Uterus (tissue), 4 donors: ENCODE data around the gene IER5. TPM values are rescaled to one million over a fixed set of nuclear protein-coding genes. Genes with fewer than 3 reads are reported as not detected.

Source experiments
- DNase-seq, 2 donors: peaks; one replicate each; pipeline ENCODE4 v3.0.0-alpha.2; 2019 to 2020
- H3K27ac ChIP-seq, 2 donors: fragments of 200-600 bp; sonication (generic); 1 replicate in 1 of 2; 2 replicates in 1 of 2; pipeline ENCODE4 v1.5.1; 2016 to 2018
- H3K27me3 ChIP-seq, 2 donors: fragments of 200-600 bp; sonication (generic); one replicate each; pipeline ENCODE4 v1.5.1; 2018 to 2019; ENCODE audit warnings: control low read depth in 1 of 2
- H3K36me3 ChIP-seq, 2 donors: fragments of 200-600 bp; sonication (generic); one replicate each; pipeline ENCODE4 v1.5.1; 2019; ENCODE audit warnings: control low read depth in 1 of 2
- H3K4me1 ChIP-seq, 2 donors: fragments of 200-600 bp; sonication (generic); one replicate each; pipeline ENCODE4 v1.5.1; 2018 to 2019; ENCODE audit warnings: control low read depth in 1 of 2
- H3K4me3 ChIP-seq, 2 donors: fragments of 200-600 bp; sonication (generic); 1 replicate in 1 of 2; 2 replicates in 1 of 2; pipeline ENCODE4 v1.5.1; 2018 to 2019; ENCODE audit warnings: mild to moderate bottlenecking in 1 of 2
- H3K9me3 ChIP-seq, 2 donors: fragments of 200-600 bp; sonication (generic); one replicate each; pipeline ENCODE4 v1.5.1; 2019; ENCODE audit warnings: control low read depth in 1 of 2
- POLR2A ChIP-seq, 2 donors: fragments of 450-650 bp; IDR thresholded peaks; one replicate each; pipeline ENCODE4 v1.6.1; 2016; ENCODE audit warnings: antibody characterized with exemption in 2 of 2, mild to moderate bottlenecking in 1 of 2, moderate library complexity in 1 of 2
- intact Hi-C: fragments of 100-400 bp; cut with DNase I; formaldehyde crosslinking; loops from one replicate; pipeline ENCODE4 v1.15.1; 2023; ENCODE audit warnings: low total_unique reads
- total RNA-seq, 4 donors: library from RNA; depleted of rRNA in 3 of 4; stranded (reverse); fragments of >200 nt in 3 of 4; gene quantifications; one replicate each; pipeline versions ENCODE4 v1.1.0 to v1.2.4, GENCODE V29; 2014 to 2023
- TF ChIP-seq, protein P1 (sequence below), 4 experiments: fragments of 200-600 bp in 2 of 4; fragments of 450-650 bp in 2 of 4; sonication (generic) in 2 of 4; IDR thresholded peaks; one replicate each; pipeline ENCODE4 v1.5.1; 2016 to 2019; ENCODE audit warnings: antibody characterized with exemption in 4 of 4, mild to moderate bottlenecking in 2 of 4, moderate library complexity in 1 of 4
- donor health status: DM: yes; HTN: yes; CAD: no.

The IER5 gene
- total RNA-seq, 4 donors from 2014 or later: 19.4 to 34.8 (median 24.2) TPM

DNA sequence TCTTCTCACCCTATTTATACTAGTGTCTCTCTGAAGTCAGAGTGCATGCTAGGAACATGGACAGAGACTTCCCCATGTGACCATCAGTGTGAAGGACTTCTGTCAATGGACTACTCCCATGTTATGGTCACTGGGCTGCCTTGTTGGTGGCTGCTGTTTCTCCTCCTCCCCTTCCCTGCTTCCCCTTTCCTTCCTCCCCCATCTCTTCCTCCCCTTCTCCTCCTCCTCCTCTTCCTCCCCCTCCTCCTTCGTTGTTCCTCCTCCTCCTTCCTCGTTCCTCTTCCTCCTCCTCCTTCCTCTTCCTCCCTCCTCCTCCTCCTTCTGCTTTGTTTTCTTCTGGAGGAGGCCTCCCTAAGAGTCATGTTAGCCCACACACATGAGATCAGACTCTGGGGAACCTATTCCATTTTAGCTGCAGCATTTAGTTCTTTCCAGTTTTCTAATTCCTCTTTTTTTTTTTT, 35.8 kb downstream of the IER5 start:
- peaks cover 0 to 6% of the 10 kb centered on the region in 2 donors for H3K4me1 ChIP-seq
- TF ChIP-seq POLR2A (IDR thresholded peaks at IDR 0.05): no peak
- H3K27me3 ChIP-seq: no peaks in the 10 kb centered on the region
- DNase-seq: no peak
- no peaks in the 10 kb centered on the region for H3K9me3 ChIP-seq
- no peaks in the 10 kb centered on the region for H3K36me3 ChIP-seq
- H3K4me3 ChIP-seq: no peak overlapping the region
- H3K27ac ChIP-seq: no peak overlapping the region
- intact Hi-C loops: no loop called here

DNA sequence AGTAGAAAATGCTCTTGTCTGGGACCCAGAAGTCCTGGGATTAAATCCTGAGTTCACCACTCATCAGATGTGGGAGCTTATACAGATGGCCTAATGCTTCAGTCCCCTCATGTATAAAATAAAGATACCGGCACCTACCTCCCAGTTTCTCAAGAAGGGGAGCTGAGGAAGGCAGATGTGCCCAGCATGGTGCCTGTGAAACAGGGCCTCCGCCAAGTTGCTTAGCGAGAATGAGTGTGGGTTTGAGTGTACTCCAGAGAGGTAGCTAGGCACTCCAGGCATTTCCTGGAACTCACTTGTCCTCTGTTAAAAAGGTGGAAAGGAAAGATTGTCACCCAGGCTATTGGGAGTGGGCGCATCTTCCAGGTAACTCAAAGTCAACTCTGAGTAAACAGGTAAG, 37.8 kb downstream of the IER5 start:
- no peaks in the 10 kb centered on the region for H3K27me3 ChIP-seq
- no peak overlapping the region for H3K4me3 ChIP-seq
- no peak overlapping the region for H3K27ac ChIP-seq
- H3K36me3 ChIP-seq: no peaks in the 10 kb centered on the region
- no peak for DNase-seq
- no peaks in the 10 kb centered on the region for H3K9me3 ChIP-seq
- peaks cover 0 to 6% of the 10 kb centered on the region in 2 donors for H3K4me1 ChIP-seq
- TF ChIP-seq POLR2A (IDR thresholded peaks at IDR 0.05): no peak
- TF ChIP-seq, protein P1, sequence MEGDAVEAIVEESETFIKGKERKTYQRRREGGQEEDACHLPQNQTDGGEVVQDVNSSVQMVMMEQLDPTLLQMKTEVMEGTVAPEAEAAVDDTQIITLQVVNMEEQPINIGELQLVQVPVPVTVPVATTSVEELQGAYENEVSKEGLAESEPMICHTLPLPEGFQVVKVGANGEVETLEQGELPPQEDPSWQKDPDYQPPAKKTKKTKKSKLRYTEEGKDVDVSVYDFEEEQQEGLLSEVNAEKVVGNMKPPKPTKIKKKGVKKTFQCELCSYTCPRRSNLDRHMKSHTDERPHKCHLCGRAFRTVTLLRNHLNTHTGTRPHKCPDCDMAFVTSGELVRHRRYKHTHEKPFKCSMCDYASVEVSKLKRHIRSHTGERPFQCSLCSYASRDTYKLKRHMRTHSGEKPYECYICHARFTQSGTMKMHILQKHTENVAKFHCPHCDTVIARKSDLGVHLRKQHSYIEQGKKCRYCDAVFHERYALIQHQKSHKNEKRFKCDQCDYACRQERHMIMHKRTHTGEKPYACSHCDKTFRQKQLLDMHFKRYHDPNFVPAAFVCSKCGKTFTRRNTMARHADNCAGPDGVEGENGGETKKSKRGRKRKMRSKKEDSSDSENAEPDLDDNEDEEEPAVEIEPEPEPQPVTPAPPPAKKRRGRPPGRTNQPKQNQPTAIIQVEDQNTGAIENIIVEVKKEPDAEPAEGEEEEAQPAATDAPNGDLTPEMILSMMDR (IDR thresholded peaks at IDR 0.05): no peak
- intact Hi-C loops: no loop called here

DNA sequence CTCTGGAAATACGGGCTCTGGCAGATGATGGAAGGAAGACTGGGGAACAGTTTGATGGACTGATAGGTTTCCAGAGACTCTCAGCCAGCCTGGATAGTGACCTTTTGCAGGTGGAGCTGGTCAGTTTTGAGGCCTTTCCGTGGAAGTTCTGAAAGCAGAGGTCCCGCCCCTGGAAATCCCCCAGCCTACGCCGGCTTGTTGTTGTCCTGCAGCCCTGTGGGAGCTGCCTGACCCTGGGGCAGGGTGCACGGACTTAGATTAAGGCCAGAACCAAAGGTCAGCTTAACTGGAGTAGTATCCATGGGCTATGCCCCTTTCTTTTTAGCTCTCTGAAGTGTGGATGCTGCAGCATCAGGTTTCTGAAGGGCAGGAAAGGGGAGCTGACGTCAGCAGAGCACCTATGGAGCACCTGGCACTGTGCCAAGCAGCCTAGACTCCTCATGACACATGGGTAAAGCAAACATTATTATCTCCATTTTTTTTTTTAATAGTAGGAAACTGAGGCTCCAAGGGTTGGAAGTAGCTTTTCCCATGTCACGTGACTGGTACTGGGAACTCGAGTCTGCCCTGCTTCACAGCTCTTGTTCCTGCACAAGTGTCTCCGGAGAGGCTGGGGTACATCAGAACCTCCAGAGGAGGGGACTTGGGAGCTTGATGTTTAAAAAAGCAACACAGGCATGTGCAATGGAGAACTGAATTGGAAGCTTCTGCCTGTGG, 38.5 kb downstream of the IER5 start:
- no peak overlapping the region for H3K27ac ChIP-seq
- H3K9me3 ChIP-seq: no peaks in the 10 kb centered on the region
- intact Hi-C loops: no loop called here
- no peak for TF ChIP-seq POLR2A (IDR thresholded peaks at IDR 0.05)
- TF ChIP-seq, protein P1 (IDR thresholded peaks at IDR 0.05): no peak
- peaks cover 0 to 6% of the 10 kb centered on the region in 2 donors for H3K4me1 ChIP-seq
- H3K36me3 ChIP-seq: no peaks in the 10 kb centered on the region
- H3K27me3 ChIP-seq: no peaks in the 10 kb centered on the region
- H3K4me3 ChIP-seq: no peak overlapping the region
- no peak for DNase-seq

DNA sequence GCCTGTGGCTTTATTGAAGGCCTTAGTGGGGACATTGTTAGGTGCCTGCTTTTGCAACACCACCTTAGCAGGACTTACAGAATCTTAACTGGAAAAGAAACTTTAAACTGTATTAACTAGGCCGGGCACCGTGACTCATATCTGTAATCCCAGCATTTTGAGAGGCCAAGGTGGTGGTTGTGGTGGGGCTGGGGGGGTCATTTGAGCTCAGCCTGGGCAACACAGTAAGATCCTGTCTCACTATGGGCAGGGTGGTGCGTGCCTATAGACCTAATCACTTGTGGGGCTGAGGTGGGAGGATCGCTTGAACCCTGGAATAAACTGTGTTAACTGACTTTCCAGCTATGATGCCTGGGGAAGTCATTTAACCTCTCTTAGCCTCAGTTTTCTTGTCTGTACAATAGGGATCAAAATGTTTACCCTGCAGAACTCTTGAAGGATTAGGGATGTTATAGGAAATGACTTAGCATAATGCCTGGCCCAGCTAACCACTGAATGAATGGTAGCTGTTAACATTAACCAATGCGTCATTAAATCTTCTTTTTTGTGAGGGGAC, 39.5 kb downstream of the IER5 start:
- H3K36me3 ChIP-seq: no peaks in the 10 kb centered on the region
- H3K9me3 ChIP-seq: no peaks in the 10 kb centered on the region
- H3K4me1 ChIP-seq: peaks cover 0 to 6% of the 10 kb centered on the region in 2 donors
- TF ChIP-seq POLR2A (IDR thresholded peaks at IDR 0.05): no peak
- TF ChIP-seq, protein P1 (IDR thresholded peaks at IDR 0.05): no peak
- H3K4me3 ChIP-seq: no peak overlapping the region
- H3K27me3 ChIP-seq: no peaks in the 10 kb centered on the region
- H3K27ac ChIP-seq: no peak overlapping the region
- intact Hi-C loops: no loop called here
- DNase-seq: no peak

DNA sequence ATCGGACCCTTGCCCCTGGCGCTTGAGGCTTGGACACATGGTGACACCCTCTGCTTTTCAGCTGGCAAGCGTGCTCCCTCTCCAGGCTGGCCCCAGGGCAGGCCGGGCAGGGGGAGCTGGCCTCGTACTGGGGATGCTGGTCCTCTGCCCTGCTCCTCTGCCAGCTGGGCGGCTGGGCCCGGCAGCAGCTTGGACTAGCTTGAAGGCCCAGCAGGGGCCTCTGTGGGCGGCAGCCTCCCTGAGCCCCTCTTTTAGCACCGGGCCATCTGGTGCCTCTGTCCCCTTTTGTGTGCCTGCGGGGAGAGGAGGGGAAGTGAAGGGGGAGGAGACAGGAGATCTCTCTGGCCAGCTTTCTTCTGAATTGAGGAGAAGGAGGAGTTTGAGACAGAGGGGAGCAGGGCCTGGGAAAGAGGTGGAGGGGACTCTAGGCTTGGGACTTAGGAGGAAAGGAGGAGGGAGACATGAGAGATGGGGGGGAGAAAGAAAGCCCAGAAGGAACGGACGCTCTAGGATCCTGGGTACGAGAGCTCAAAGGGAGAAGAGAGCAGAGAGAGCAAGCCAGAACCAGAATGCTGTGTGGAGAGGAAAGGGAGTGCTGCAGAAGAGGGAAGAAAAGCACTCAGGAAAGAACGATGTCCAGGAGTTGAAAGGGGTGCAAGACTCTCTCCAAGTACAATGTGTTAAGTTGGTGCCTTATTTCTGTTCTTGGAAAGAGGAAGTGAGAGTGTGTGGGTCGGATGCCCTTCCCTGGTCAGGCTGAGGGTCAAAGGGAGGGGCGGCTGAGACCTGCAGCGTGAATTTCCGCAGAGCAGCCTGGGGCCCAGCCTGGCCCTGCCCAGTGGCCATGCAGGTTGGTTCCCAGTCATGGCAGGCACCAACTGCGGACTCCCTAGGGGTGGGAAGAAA, 40.3 kb downstream of the IER5 start:
- H3K9me3 ChIP-seq: no peaks in the 10 kb centered on the region
- no peak overlapping the region for H3K27ac ChIP-seq
- intact Hi-C loops: no loop called here
- TF ChIP-seq, protein P1 (IDR thresholded peaks at IDR 0.05): no peak
- TF ChIP-seq POLR2A (IDR thresholded peaks at IDR 0.05): no peak
- H3K27me3 ChIP-seq: no peaks in the 10 kb centered on the region
- H3K36me3 ChIP-seq: no peaks in the 10 kb centered on the region
- no peak for DNase-seq
- H3K4me1 ChIP-seq: peaks cover 0 to 6% of the 10 kb centered on the region in 2 donors
- no peak overlapping the region for H3K4me3 ChIP-seq
